ENCODE results near the gene DMRT2.

Gene DMRT2

GRCh38 chr9:1039589-1039988, 10.6 kb upstream of the DMRT2 start:
- TF ChIP-seq, protein P1, sequence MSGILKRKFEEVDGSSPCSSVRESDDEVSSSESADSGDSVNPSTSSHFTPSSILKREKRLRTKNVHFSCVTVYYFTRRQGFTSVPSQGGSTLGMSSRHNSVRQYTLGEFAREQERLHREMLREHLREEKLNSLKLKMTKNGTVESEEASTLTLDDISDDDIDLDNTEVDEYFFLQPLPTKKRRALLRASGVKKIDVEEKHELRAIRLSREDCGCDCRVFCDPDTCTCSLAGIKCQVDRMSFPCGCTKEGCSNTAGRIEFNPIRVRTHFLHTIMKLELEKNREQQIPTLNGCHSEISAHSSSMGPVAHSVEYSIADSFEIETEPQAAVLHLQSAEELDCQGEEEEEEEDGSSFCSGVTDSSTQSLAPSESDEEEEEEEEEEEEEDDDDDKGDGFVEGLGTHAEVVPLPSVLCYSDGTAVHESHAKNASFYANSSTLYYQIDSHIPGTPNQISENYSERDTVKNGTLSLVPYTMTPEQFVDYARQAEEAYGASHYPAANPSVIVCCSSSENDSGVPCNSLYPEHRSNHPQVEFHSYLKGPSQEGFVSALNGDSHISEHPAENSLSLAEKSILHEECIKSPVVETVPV (CRISPR knock-in tag; IDR thresholded peaks at IDR 0.05), result no peak
- TF ChIP-seq ZC3H10 (CRISPR knock-in tag; IDR thresholded peaks at IDR 0.05), result no peak

GRCh38 chr9:1042466-1042865, 7.7 kb upstream of the DMRT2 start:
- TF ChIP-seq ZFP30 (CRISPR knock-in tag; IDR thresholded peaks at IDR 0.05), result no peak
- TF ChIP-seq ESRRG (CRISPR knock-in tag; IDR thresholded peaks at IDR 0.05), result no peak
- ATAC-seq, result peak; percentile 60

More at GRCh38 chr9:1039589-1039988, 10.6 kb upstream of the DMRT2 start:
- ATAC-seq, result no peak

- ATAC-seq, result no peak
- TF ChIP-seq ZFP30 (CRISPR knock-in tag; IDR thresholded peaks at IDR 0.05) (no peak), ARNTL (CRISPR knock-in tag; IDR thresholded peaks at IDR 0.05; ENCODE audit: borderline replicate concordance, low read depth) (no peak), CSDC2 (CRISPR knock-in tag; IDR thresholded peaks at IDR 0.05) (no peak), ZNF70 (CRISPR knock-in tag; IDR thresholded peaks at IDR 0.05) (no peak), TSHZ2 (CRISPR knock-in tag; IDR thresholded peaks at IDR 0.05) (no peak), RARB (CRISPR knock-in tag; IDR thresholded peaks at IDR 0.05) (no peak), TCF4 (CRISPR knock-in tag; IDR thresholded peaks at IDR 0.05; ENCODE audit: borderline replicate concordance) (no peak), PATZ1 (CRISPR knock-in tag; IDR thresholded peaks at IDR 0.05; ENCODE audit: borderline replicate concordance) (no peak), BACH2 (CRISPR knock-in tag; IDR thresholded peaks at IDR 0.05; ENCODE audit: borderline replicate concordance) (no peak), ESRRG (CRISPR knock-in tag; IDR thresholded peaks at IDR 0.05) (no peak), POU6F1 (CRISPR knock-in tag; IDR thresholded peaks at IDR 0.05; ENCODE audit: borderline replicate concordance, low read depth) (no peak), ZNF565 (CRISPR knock-in tag; conservative IDR thresholded peaks at IDR 0.05; ENCODE audit: low read depth) (no peak), ZFP3 (CRISPR knock-in tag; IDR thresholded peaks at IDR 0.05) (no peak), PPARA (CRISPR knock-in tag; IDR thresholded peaks at IDR 0.05; ENCODE audit: borderline replicate concordance) (no peak), OSR1 (CRISPR knock-in tag; IDR thresholded peaks at IDR 0.05) (no peak), SNAI2 (CRISPR knock-in tag; IDR thresholded peaks at IDR 0.05) (no peak), TOX (CRISPR knock-in tag; IDR thresholded peaks at IDR 0.05; ENCODE audit: borderline replicate concordance) (no peak), ZC3H10 (CRISPR knock-in tag; IDR thresholded peaks at IDR 0.05) (no peak), GLIS3 (CRISPR knock-in tag; IDR thresholded peaks at IDR 0.05) (no peak)
These were observed 5.5 kb upstream of the DMRT2 start for GRCh38 chr9:1044643-1045042.

DNA sequence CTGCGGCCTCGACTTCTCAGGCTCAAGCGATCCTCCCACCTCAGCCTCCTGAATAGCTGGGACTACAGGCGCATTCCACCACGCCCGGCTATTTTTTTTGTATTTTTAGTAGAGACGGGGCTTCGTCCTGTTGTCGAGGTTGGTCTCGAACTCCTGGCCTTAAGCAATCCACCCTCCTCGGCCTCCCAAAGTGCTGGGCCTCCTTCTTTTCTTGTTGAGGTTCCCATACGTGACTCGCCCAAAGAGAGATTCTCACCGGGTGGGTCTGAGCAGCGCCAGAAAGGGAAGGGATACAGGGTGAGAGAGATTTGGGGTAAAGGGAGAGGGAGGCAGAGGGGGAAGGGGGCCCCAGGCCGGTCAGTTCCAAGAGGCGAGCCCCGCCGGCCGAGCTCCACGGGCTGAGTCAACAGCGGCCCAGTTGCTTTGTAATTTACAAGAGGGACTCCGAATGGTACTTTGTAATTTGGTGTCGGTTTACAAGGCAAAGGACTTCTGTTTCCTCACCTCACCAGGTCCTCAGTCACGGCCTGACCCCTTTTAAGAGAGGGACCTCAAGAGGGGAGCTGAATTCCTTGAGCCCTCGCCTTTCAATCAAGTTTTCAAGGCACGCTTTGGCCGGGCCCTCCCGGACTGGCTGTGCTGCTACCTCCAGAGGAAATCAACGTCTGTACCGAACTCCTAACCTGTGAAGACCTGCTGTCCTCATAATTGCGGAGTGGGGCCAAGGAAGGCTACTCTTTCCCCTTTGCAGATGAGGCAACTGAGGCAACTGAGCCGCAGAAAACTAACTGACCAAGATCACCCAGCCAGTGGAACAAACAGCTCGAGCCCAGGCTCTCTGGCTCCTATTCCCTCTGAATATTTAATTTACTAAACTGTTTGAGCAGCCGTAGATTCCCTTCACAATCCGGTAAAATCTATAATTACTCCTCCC, 3.3 kb upstream of the DMRT2 start:
- no peak for ATAC-seq
- TF ChIP-seq CREB5 (CRISPR knock-in tag; IDR thresholded peaks at IDR 0.05; ENCODE audit: low read depth) (no peak), OSR1 (CRISPR knock-in tag; IDR thresholded peaks at IDR 0.05) (no peak), TSHZ2 (CRISPR knock-in tag; IDR thresholded peaks at IDR 0.05) (no peak), ZFP3 (CRISPR knock-in tag; IDR thresholded peaks at IDR 0.05) (no peak), SNAI2 (CRISPR knock-in tag; IDR thresholded peaks at IDR 0.05) (no peak), ZNF70 (CRISPR knock-in tag; IDR thresholded peaks at IDR 0.05) (no peak), ZNF565 (CRISPR knock-in tag; conservative IDR thresholded peaks at IDR 0.05; ENCODE audit: low read depth) (no peak)
- TF ChIP-seq, protein P1 (CRISPR knock-in tag; IDR thresholded peaks at IDR 0.05), result no peak
